HCT116 (cell line): ENCODE results near the gene FBN3. TPM values are rescaled to one million over a fixed set of nuclear protein-coding genes. Genes with fewer than 3 reads are reported as not detected.

Experiments used
- ATAC-seq: fragments of 200-7000 bp; cut with Tn5 transposase; 2 replicates; pipeline ENCODE4 v1.9.1; 2020; ENCODE audit warnings: mild to moderate bottlenecking, moderate library complexity
- BruUV-seq: library from RNA; stranded (reverse); fragments of 400-500 nt; replicated peaks from 2 replicates; lab custom pipeline; 2021; lab: Mats Ljungman, UMichigan
- CTCF ChIA-PET: fragments of 300-600 bp; sonication (Branson Sonifier 250); formaldehyde crosslinking; loops from one replicate; lab custom pipeline; 2021; ENCODE audit warnings: antibody characterized with exemption; lab: Charles Lee
- POLR2A ChIA-PET: fragments of 300-600, 350-600 bp; sonication (Branson Sonifier 250); formaldehyde crosslinking; loops from one replicate; lab custom pipeline; 2021; ENCODE audit warnings: antibody characterized with exemption; lab: Charles Lee
- RAD21 ChIA-PET, 2 experiments: fragments of 300-600 bp; sonication (Branson Sonifier 250); formaldehyde crosslinking; loops; one replicate each; lab custom pipeline; 2023; ENCODE audit warnings: low total read pairs in 2 of 2; ENCODE audit not compliant: uncharacterized antibody in 2 of 2, unreplicated experiment in 2 of 2, low non-redundant PET in 1 of 2; lab: Charles Lee
- DNase-seq: peaks from one replicate; pipeline ENCODE4 v3.0.0-alpha.2; 2010; ENCODE audit warnings: low read depth, low spot score
- H2AFZ ChIP-seq: fragments of 200-600 bp; shearing (Covaris generic), sonication (generic); 2 replicates; pipeline ENCODE4 v1.6.1; 2017; ENCODE audit warnings: low read depth, mixed run types, mixed read lengths, antibody characterized with exemption, low read length; ENCODE audit not compliant: poor library complexity, severe bottlenecking
- H3K27ac ChIP-seq: 2 replicates; pipeline ENCODE4 v1.5.1; 2012; ENCODE audit warnings: low read depth, low read length
- H3K27me3 ChIP-seq: fragments of 200-600 bp; sonication (generic); 2 replicates; pipeline ENCODE4 v1.6.1; 2016; ENCODE audit warnings: mixed run types, low read length, mixed read lengths; ENCODE audit not compliant: insufficient read depth
- H3K36me3 ChIP-seq, 2 experiments: fragments of 200-500 bp in 1 of 2; fragments of 200-600 bp in 1 of 2; sonication (Bioruptor generic) in 1 of 2; sonication (generic) in 1 of 2; 2 replicates each; pipeline versions ENCODE4 v1.5.1 to v1.6.1; 2014 to 2016; ENCODE audit warnings: low read length in 2 of 2, inconsistent platforms in 1 of 2, mixed read lengths in 1 of 2, mixed run types in 1 of 2; ENCODE audit not compliant: insufficient read depth in 2 of 2, control insufficient read depth in 1 of 2
- H3K4me1 ChIP-seq, 2 experiments: fragments of 200-600 bp in 1 of 2; sonication (generic) in 1 of 2; 2 replicates each; pipeline versions ENCODE4 v1.5.1 to v1.6.1; 2012 to 2017; ENCODE audit warnings: low read length in 2 of 2, inconsistent platforms in 1 of 2, mild to moderate bottlenecking in 1 of 2, mixed read lengths in 1 of 2, mixed run types in 1 of 2, moderate library complexity in 1 of 2; ENCODE audit not compliant: insufficient read depth in 2 of 2, control insufficient read depth in 1 of 2
- H3K4me2 ChIP-seq: fragments of 200-600 bp; sonication (generic); 2 replicates; pipeline ENCODE4 v1.6.1; 2017; ENCODE audit warnings: mixed run types, low read length, mixed read lengths
- H3K4me3 ChIP-seq, 2 experiments: fragments of 200-600 bp in 1 of 2; sonication (generic) in 1 of 2; replicated peaks in 1 of 2; 2 replicates each; pipeline ENCODE4 v1.5.1; 2011 to 2016; ENCODE audit warnings: low read length in 2 of 2, control low read depth in 1 of 2, low read depth in 1 of 2, mild to moderate bottlenecking in 1 of 2, mixed read lengths in 1 of 2, mixed run types in 1 of 2
- H3K79me2 ChIP-seq: fragments of 200-600 bp; sonication (generic); 2 replicates; pipeline ENCODE4 v1.6.1; 2017; ENCODE audit warnings: mild to moderate bottlenecking, mixed run types, low read length, moderate library complexity, mixed read lengths; ENCODE audit not compliant: insufficient read depth
- H3K9ac ChIP-seq: fragments of 200-600 bp; sonication (generic); 2 replicates; pipeline ENCODE4 v1.6.1; 2016; ENCODE audit warnings: low read length, mixed read lengths
- H3K9me2 ChIP-seq: fragments of 200-600 bp; sonication (generic), shearing (Covaris generic); 2 replicates; pipeline ENCODE4 v1.6.1; 2017; ENCODE audit warnings: mixed run types, mild to moderate bottlenecking, moderate library complexity; ENCODE audit not compliant: insufficient read depth
- H3K9me3 ChIP-seq, 2 experiments: fragments of 200-500 bp in 1 of 2; fragments of 200-600 bp in 1 of 2; sonication (Bioruptor generic) in 1 of 2; sonication (generic) in 1 of 2; 2 replicates each; pipeline ENCODE4 v1.6.1; 2014 to 2017; ENCODE audit warnings: low read length in 2 of 2, mixed read lengths in 2 of 2, inconsistent platforms in 1 of 2, low read depth in 1 of 2, mild to moderate bottlenecking in 1 of 2, mixed run types in 1 of 2, moderate library complexity in 1 of 2; ENCODE audit not compliant: control insufficient read depth in 1 of 2, insufficient read depth in 1 of 2
- H4K20me1 ChIP-seq: fragments of 200-600 bp; sonication (generic), shearing (Covaris generic); 2 replicates; pipeline ENCODE4 v1.6.1; 2017; ENCODE audit warnings: mixed run types, mild to moderate bottlenecking, moderate library complexity; ENCODE audit not compliant: insufficient read depth
- FOSL1 ChIP-seq: IDR thresholded peaks from 2 replicates; pipeline ENCODE4 v1.6.1; 2012; ENCODE audit warnings: low read depth
- POLR2A ChIP-seq: IDR thresholded peaks from 2 replicates; pipeline ENCODE4 v1.7.0; 2011; ENCODE audit warnings: borderline replicate concordance; ENCODE audit not compliant: insufficient read depth, insufficient read length; ENCODE audit errors: extremely low read depth
- SP1 ChIP-seq: IDR thresholded peaks from 2 replicates; pipeline ENCODE4 v1.6.1; 2012; ENCODE audit warnings: low read depth
- SRF ChIP-seq: IDR thresholded peaks from 2 replicates; pipeline ENCODE4 v1.6.1; 2012; ENCODE audit warnings: low read depth
- ZBTB33 ChIP-seq: IDR thresholded peaks from 2 replicates; pipeline ENCODE4 v1.6.1; 2011; ENCODE audit warnings: mild to moderate bottlenecking, low read length, moderate library complexity; ENCODE audit not compliant: insufficient replicate concordance; ENCODE audit errors: extremely low read depth
- intact Hi-C: fragments of 100-400 bp; cut with micrococcal nuclease; formaldehyde crosslinking; loops from 2 replicates; pipeline ENCODE4 v1.10.0; 2022
- total RNA-seq: library from RNA; stranded (reverse); gene quantifications from one replicate; pipeline ENCODE4 v1.2.1, GENCODE V29; 2021; ENCODE audit not compliant: unreplicated experiment
- TF ChIP-seq, protein P1 (sequence below): IDR thresholded peaks from 2 replicates; pipeline ENCODE4 v1.6.1; 2012; ENCODE audit warnings: low read depth

FBN3 gene
- total RNA-seq, 1 experiment from 2014 or later: 6.6 TPM

DNA sequence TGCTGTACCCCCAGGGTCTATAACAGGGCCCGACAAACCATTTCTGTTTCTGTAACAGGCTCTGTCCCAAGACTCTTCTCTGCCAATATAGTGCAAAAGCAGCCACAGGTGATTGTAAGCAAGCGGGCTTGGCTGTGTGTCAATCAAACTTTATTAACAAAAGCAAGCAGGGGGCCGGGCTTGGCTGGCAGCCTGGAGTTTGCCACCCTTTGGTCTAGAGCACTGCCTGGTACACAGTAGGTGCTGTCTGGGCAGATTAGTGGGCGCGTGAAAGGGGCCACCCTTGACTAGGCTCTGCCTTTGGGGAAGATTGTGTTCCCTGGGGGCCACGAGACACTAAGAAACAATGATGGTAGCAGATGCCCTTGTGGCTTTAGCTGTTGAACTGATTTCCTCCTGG, 69.4 kb downstream of the FBN3 start:
- TF ChIP-seq POLR2A (no peak), ZBTB33 (no peak), FOSL1 (no peak), SP1 (no peak)
- TF ChIP-seq, all 23 proteins: peak for 0
- Histone ChIP-seq H3K9ac (no peak overlapping the region), H2AFZ (no peak overlapping the region), H3K79me2 (no peaks in the 10 kb centered on the region), H3K4me1 (peaks cover 0 to 5% of the 10 kb centered on the region in 2 experiments; a peak in 2 of 4 replicates), H3K36me3 (no peaks in the 10 kb centered on the region), H4K20me1 (no peaks in the 10 kb centered on the region), H3K27ac (no peak overlapping the region), H3K27me3 (no peaks in the 10 kb centered on the region), H3K4me3 (no peak overlapping the region), H3K9me3 (no peaks in the 10 kb centered on the region), H3K9me2 (no peaks in the 10 kb centered on the region), H3K4me2 (no peak overlapping the region)
- ATAC-seq (no peak), DNase-seq (no peak)
- intact Hi-C loops: no loop called here
- RAD21 ChIA-PET: no interaction called here
- POLR2A ChIA-PET: interaction anchor here (0.6 kb wide), 1 partner anchor 52 kb away, joined by 3 read pairs; no protein-coding TSS in a partner anchor
- BruUV-seq: no TSS peak
- CTCF ChIA-PET: no interaction called here

DNA sequence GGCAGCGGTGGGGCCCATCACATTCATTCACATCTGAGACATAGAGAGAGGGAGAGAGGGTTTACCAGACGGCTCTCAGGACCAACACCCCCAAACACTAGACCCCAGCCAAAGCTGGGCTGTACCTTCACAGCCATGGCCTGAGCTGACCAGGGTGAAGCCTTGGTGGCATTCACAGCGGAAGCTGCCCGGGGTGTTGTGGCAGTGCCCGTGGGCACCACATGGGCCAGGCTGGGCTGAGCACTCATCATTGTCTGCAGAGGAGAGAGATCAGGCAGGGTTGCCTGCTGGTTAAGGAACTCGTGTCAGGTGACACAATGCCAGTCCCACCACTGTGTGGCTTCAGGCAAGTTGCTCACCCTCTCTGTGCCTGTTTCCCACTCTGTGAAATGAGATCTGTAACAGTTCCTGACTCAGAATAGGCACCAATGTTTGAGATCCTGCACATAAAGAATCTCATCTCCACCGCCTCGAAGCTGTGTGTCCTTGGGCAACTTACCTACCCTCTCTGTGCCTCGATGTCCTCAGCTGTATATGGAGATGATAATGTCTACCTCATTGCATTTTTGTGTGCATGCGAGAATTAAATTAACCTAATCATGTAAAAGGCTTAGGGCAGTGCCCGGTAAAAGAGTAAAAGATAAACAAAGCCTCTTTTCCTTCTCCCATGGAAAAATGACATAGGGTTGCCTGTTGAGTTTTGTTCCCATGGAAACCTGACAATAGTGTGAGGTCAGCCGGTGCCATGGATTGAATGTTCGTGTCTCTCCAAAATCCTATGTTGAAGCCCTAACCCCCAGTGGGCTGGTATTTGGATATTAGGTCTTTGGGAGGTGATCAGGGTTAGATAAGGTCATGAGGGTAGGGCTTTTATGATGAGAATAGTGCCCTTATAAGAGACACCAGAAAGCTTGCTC, 74.0 kb downstream of the FBN3 start:
- RAD21 ChIA-PET: no interaction called here
- no TSS peak for BruUV-seq
- no peak overlapping the region for H2AFZ ChIP-seq
- H3K27ac ChIP-seq: no peak overlapping the region
- CTCF ChIA-PET: no interaction called here
- DNase-seq (no peak), ATAC-seq (no peak)
- no peaks in the 10 kb centered on the region for H3K36me3 ChIP-seq
- H3K27me3 ChIP-seq: no peaks in the 10 kb centered on the region
- no peak overlapping the region for H3K4me2 ChIP-seq
- intact Hi-C loops: no loop called here
- no peaks in the 10 kb centered on the region for H4K20me1 ChIP-seq
- H3K9ac ChIP-seq: no peak overlapping the region
- peaks cover 5 to 6% of the 10 kb centered on the region in 2 experiments; a peak in 1 of 4 replicates for H3K9me3 ChIP-seq
- POLR2A ChIA-PET: no interaction called here
- H3K79me2 ChIP-seq: no peaks in the 10 kb centered on the region
- no peaks in the 10 kb centered on the region for H3K9me2 ChIP-seq
- H3K4me1 ChIP-seq: no peaks in the 10 kb centered on the region
- no peak overlapping the region for H3K4me3 ChIP-seq
- TF ChIP-seq SP1 (no peak), ZBTB33 (no peak), SRF (no peak)
- TF ChIP-seq, protein P1, sequence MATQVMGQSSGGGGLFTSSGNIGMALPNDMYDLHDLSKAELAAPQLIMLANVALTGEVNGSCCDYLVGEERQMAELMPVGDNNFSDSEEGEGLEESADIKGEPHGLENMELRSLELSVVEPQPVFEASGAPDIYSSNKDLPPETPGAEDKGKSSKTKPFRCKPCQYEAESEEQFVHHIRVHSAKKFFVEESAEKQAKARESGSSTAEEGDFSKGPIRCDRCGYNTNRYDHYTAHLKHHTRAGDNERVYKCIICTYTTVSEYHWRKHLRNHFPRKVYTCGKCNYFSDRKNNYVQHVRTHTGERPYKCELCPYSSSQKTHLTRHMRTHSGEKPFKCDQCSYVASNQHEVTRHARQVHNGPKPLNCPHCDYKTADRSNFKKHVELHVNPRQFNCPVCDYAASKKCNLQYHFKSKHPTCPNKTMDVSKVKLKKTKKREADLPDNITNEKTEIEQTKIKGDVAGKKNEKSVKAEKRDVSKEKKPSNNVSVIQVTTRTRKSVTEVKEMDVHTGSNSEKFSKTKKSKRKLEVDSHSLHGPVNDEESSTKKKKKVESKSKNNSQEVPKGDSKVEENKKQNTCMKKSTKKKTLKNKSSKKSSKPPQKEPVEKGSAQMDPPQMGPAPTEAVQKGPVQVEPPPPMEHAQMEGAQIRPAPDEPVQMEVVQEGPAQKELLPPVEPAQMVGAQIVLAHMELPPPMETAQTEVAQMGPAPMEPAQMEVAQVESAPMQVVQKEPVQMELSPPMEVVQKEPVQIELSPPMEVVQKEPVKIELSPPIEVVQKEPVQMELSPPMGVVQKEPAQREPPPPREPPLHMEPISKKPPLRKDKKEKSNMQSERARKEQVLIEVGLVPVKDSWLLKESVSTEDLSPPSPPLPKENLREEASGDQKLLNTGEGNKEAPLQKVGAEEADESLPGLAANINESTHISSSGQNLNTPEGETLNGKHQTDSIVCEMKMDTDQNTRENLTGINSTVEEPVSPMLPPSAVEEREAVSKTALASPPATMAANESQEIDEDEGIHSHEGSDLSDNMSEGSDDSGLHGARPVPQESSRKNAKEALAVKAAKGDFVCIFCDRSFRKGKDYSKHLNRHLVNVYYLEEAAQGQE: no peak
